ENCODE data around the gene MITF.

MITF gene

GRCh38 chr3:69752241-69752640, 13.0 kb downstream of the MITF start:
- no peak for DNase-seq (ENCODE audit: extremely low read depth, low read depth)
- no peak for TF ChIP-seq CTCF (IDR thresholded peaks at IDR 0.05; ENCODE audit: low read depth, low read length, missing control alignments)
- H3K4me3 ChIP-seq (replicated peaks; ENCODE audit: low read depth, low read length), result no peak overlapping the region

GRCh38 chr3:69753179-69753775, 14.0 kb downstream of the MITF start:
- no peak for TF ChIP-seq CTCF (IDR thresholded peaks at IDR 0.05; ENCODE audit: low read depth, low read length, missing control alignments)
- H3K4me3 ChIP-seq (replicated peaks; ENCODE audit: low read depth, low read length), result no peak overlapping the region
- DNase-seq (ENCODE audit: extremely low read depth, low read depth), result no peak

GRCh38 chr3:69755795-69756194, 16.5 kb downstream of the MITF start:
- no peak for TF ChIP-seq CTCF (IDR thresholded peaks at IDR 0.05; ENCODE audit: low read depth, low read length, missing control alignments)
- H3K4me3 ChIP-seq (replicated peaks; ENCODE audit: low read depth, low read length), result no peak overlapping the region
- DNase-seq (ENCODE audit: extremely low read depth, low read depth), result no peak

- H3K4me3 ChIP-seq (replicated peaks; ENCODE audit: low read depth, low read length), result no peak overlapping the region; the same call in 1 of the 2 replicates
- no peak for DNase-seq (ENCODE audit: extremely low read depth, low read depth)
- TF ChIP-seq CTCF (IDR thresholded peaks at IDR 0.05; ENCODE audit: low read depth, low read length, missing control alignments), result no peak
Measured at GRCh38 chr3:69761896-69762767, 22.9 kb downstream of the MITF start.

GRCh38 chr3:69762768-69763229, 23.5 kb downstream of the MITF start:
- H3K4me3 ChIP-seq (replicated peaks; ENCODE audit: low read depth, low read length), result no peak overlapping the region; the same call in 1 of the 2 replicates
- no peak for DNase-seq (ENCODE audit: extremely low read depth, low read depth)
- TF ChIP-seq CTCF (IDR thresholded peaks at IDR 0.05; ENCODE audit: low read depth, low read length, missing control alignments), result no peak

- no peak for DNase-seq (ENCODE audit: extremely low read depth, low read depth)
- H3K4me3 ChIP-seq (replicated peaks; ENCODE audit: low read depth, low read length), result no peak overlapping the region
- no peak for TF ChIP-seq CTCF (IDR thresholded peaks at IDR 0.05; ENCODE audit: low read depth, low read length, missing control alignments)
Measured at GRCh38 chr3:69763458-69763857, 24.2 kb downstream of the MITF start.
